Activated naive CD8-positive, alpha-beta T cell treated with anti-CD3 and anti-CD28 coated beads, Interleukin-2, amount 10 ng/mL, durations not matched to agents 7 days and 5 days (primary cell): ENCODE measurements around the gene LIX1L. TPM values are rescaled to one million over a fixed set of nuclear protein-coding genes. Genes with fewer than 3 reads are reported as not detected.

Experiments
- ATAC-seq: fragments of 150-1000 bp; cut with Tn5 transposase; one replicate; pipeline ENCODE4 v1.10.0; 2021; ENCODE audit warnings: low read depth, moderate library complexity
- POLR2A ChIA-PET: fragments of 350-600 bp; sonication (Branson Sonifier 250); formaldehyde crosslinking; loops from one replicate; lab custom pipeline; 2021; ENCODE audit warnings: antibody characterized with exemption; lab: Charles Lee
- DNase-seq: peaks from one replicate; pipeline ENCODE4 v3.0.0; 2021
- H3K27ac Mint-ChIP-seq: one replicate; pipeline ENCODE4 v1.8.0; 2022; ENCODE audit warnings: mild to moderate bottlenecking, mixed read lengths
- H3K27me3 Mint-ChIP-seq: one replicate; pipeline ENCODE4 v1.8.0; 2022; ENCODE audit warnings: mild to moderate bottlenecking, moderate library complexity, mixed read lengths
- H3K36me3 Mint-ChIP-seq: one replicate; pipeline ENCODE4 v1.8.0; 2021; ENCODE audit warnings: mild to moderate bottlenecking, mixed read lengths
- H3K4me1 Mint-ChIP-seq: one replicate; pipeline ENCODE4 v1.8.0; 2021; ENCODE audit warnings: mixed read lengths
- H3K4me3 Mint-ChIP-seq: one replicate; pipeline ENCODE4 v1.8.0; 2022; ENCODE audit warnings: mild to moderate bottlenecking, moderate library complexity, mixed read lengths
- H3K9me3 Mint-ChIP-seq: one replicate; pipeline ENCODE4 v1.8.0; 2021; ENCODE audit warnings: mixed read lengths
- total RNA-seq, 2 experiments: library from RNA; stranded (reverse); gene quantifications; one replicate each; pipeline ENCODE4 v1.2.3, GENCODE V29; 2021

The LIX1L gene
- total RNA-seq, 2 experiments from 2014 or later = 54.0 to 57.5 TPM

GRCh38 chr1:145992958-145993617 lies 35.3 kb upstream of the LIX1L start:
- DNase-seq (no peak), ATAC-seq (no peak)
- Mint-ChIP-seq H3K27me3 (no peaks in the 10 kb centered on the region), H3K9me3 (no peaks in the 10 kb centered on the region), H3K4me1 (peaks cover 56% of the 10 kb centered on the region), H3K27ac (peak overlapping the region; percentile 99), H3K36me3 (peaks cover 46% of the 10 kb centered on the region), H3K4me3 (peak overlapping the region; percentile 100)
- POLR2A ChIA-PET = interaction anchor here (1.2 to 13.2 kb wide), 4 partner anchors 9 to 30 kb away, joined by 3 to 407 read pairs (median 68); partner anchors contain the start of genes ANKRD34A and POLR3GL

- Mint-ChIP-seq H3K9me3 (no peaks in the 10 kb centered on the region), H3K36me3 (peaks cover 46% of the 10 kb centered on the region), H3K27me3 (no peaks in the 10 kb centered on the region), H3K27ac (peak overlapping the region; percentile 99), H3K4me3 (peak overlapping the region; percentile 100), H3K4me1 (peaks cover 56% of the 10 kb centered on the region)
- DNase-seq (peak; percentile 15), ATAC-seq (no peak)
- POLR2A ChIA-PET = interaction anchor here (1.4 to 13.2 kb wide), 4 partner anchors 11 to 30 kb away, joined by 7 to 407 read pairs (median 68); partner anchors contain the start of genes ANKRD34A and POLR3GL
Measured at GRCh38 chr1:145992502-145992936, 34.7 kb upstream of the LIX1L start.

GRCh38 chr1:145991735-145992412 lies 34.1 kb upstream of the LIX1L start:
- peak overlapping the region; percentile 100 for H3K4me3 Mint-ChIP-seq
- DNase-seq = peak; percentile 28
- no peaks in the 10 kb centered on the region for H3K27me3 Mint-ChIP-seq
- peaks cover 56% of the 10 kb centered on the region for H3K4me1 Mint-ChIP-seq
- H3K9me3 Mint-ChIP-seq = no peaks in the 10 kb centered on the region
- H3K27ac Mint-ChIP-seq = peak overlapping the region; percentile 19
- POLR2A ChIA-PET = interaction anchor here (0.6 to 13.2 kb wide), 7 partner anchors 11 to 64 kb away, joined by 3 to 407 read pairs (median 5); partner anchors contain the start of genes ANKRD34A, LIX1L, POLR3GL and RBM8A
- ATAC-seq = no peak
- peaks cover 46% of the 10 kb centered on the region for H3K36me3 Mint-ChIP-seq

- peak overlapping the region; percentile 67 for H3K27ac Mint-ChIP-seq
- DNase-seq (peak; percentile 35), ATAC-seq (no peak)
- H3K9me3 Mint-ChIP-seq = no peaks in the 10 kb centered on the region
- no peaks in the 10 kb centered on the region for H3K27me3 Mint-ChIP-seq
- POLR2A ChIA-PET = interaction anchor here (1.1 to 13.2 kb wide), 6 partner anchors 7 to 63 kb away, joined by 5 to 407 read pairs (median 18); partner anchors contain the start of genes RBM8A and TXNIP
- H3K4me1 Mint-ChIP-seq = peaks cover 60% of the 10 kb centered on the region
- peaks cover 35% of the 10 kb centered on the region for H3K36me3 Mint-ChIP-seq
- no peak overlapping the region for H3K4me3 Mint-ChIP-seq
Measured at GRCh38 chr1:145990249-145990855, 32.5 kb upstream of the LIX1L start.

GRCh38 chr1:145988773-145989172 lies 31.0 kb upstream of the LIX1L start:
- DNase-seq = no peak
- peaks cover 19% of the 10 kb centered on the region for H3K36me3 Mint-ChIP-seq
- H3K27me3 Mint-ChIP-seq = no peaks in the 10 kb centered on the region
- H3K4me1 Mint-ChIP-seq = peaks cover 70% of the 10 kb centered on the region
- no peaks in the 10 kb centered on the region for H3K9me3 Mint-ChIP-seq
- peak; percentile 43 for ATAC-seq
- H3K4me3 Mint-ChIP-seq = peak overlapping the region; percentile 41
- POLR2A ChIA-PET = interaction anchor here (0.7 to 13.2 kb wide), 6 partner anchors 8 to 49 kb away, joined by 4 to 407 read pairs (median 6); partner anchors contain the start of genes ANKRD34A, LIX1L, POLR3GL and TXNIP
- H3K27ac Mint-ChIP-seq = peak overlapping the region; percentile 30

GRCh38 chr1:145987926-145988325 lies 30.1 kb upstream of the LIX1L start:
- H3K27ac Mint-ChIP-seq = no peak overlapping the region

GRCh38 chr1:145986551-145986950 lies 28.7 kb upstream of the LIX1L start:
- H3K36me3 Mint-ChIP-seq = no peaks in the 10 kb centered on the region
- no peak overlapping the region for H3K4me3 Mint-ChIP-seq
- ATAC-seq (no peak), DNase-seq (no peak)
- POLR2A ChIA-PET = interaction anchor here (2.0 to 13.2 kb wide), 3 partner anchors 5 to 20 kb away, joined by 8 to 407 read pairs (median 407); partner anchors contain the start of gene TXNIP
- no peaks in the 10 kb centered on the region for H3K9me3 Mint-ChIP-seq
- H3K27ac Mint-ChIP-seq = no peak overlapping the region
- no peaks in the 10 kb centered on the region for H3K27me3 Mint-ChIP-seq
- H3K4me1 Mint-ChIP-seq = peaks cover 68% of the 10 kb centered on the region

More at GRCh38 chr1:145987926-145988325, 30.1 kb upstream of the LIX1L start:
- Mint-ChIP-seq H3K9me3 (no peaks in the 10 kb centered on the region), H3K4me3 (no peak overlapping the region), H3K27me3 (no peaks in the 10 kb centered on the region), H3K36me3 (peaks cover 11% of the 10 kb centered on the region), H3K4me1 (peaks cover 68% of the 10 kb centered on the region)
- DNase-seq = no peak
- POLR2A ChIA-PET = interaction anchor here (1.8 to 13.2 kb wide), 4 partner anchors 7 to 30 kb away, joined by 4 to 407 read pairs (median 18); partner anchors contain the start of genes ANKRD34A, LIX1L, POLR3GL and TXNIP
- ATAC-seq = no peak

- no peak for ATAC-seq
- no peaks in the 10 kb centered on the region for H3K9me3 Mint-ChIP-seq
Measured at GRCh38 chr1:145985502-145986439, 28.0 kb upstream of the LIX1L start.

GRCh38 chr1:145985129-145985501 lies 27.3 kb upstream of the LIX1L start:
- no peaks in the 10 kb centered on the region for H3K9me3 Mint-ChIP-seq
- H3K4me3 Mint-ChIP-seq = peak overlapping the region; percentile 58
- peak overlapping the region; percentile 81 for H3K27ac Mint-ChIP-seq
- POLR2A ChIA-PET = interaction anchor here (0.5 to 11.2 kb wide), 3 partner anchors 8 to 23 kb away, joined by 3 to 407 read pairs (median 8); partner anchors contain the start of gene TXNIP
- H3K27me3 Mint-ChIP-seq = no peaks in the 10 kb centered on the region
- ATAC-seq (no peak), DNase-seq (no peak)
- no peaks in the 10 kb centered on the region for H3K36me3 Mint-ChIP-seq
- peaks cover 56% of the 10 kb centered on the region for H3K4me1 Mint-ChIP-seq

More at GRCh38 chr1:145985502-145986439, 28.0 kb upstream of the LIX1L start:
- peaks cover 62% of the 10 kb centered on the region for H3K4me1 Mint-ChIP-seq
- DNase-seq = no peak
- POLR2A ChIA-PET = interaction anchor here (0.5 to 11.2 kb wide), 4 partner anchors 7 to 25 kb away, joined by 3 to 407 read pairs (median 6); partner anchors contain the start of gene TXNIP
- peak overlapping the region; percentile 81 for H3K27ac Mint-ChIP-seq
- H3K27me3 Mint-ChIP-seq = no peaks in the 10 kb centered on the region
- peak overlapping the region; percentile 58 for H3K4me3 Mint-ChIP-seq
- no peaks in the 10 kb centered on the region for H3K36me3 Mint-ChIP-seq

- POLR2A ChIA-PET = interaction anchor here (11.2 kb wide), 1 partner anchor 9 kb away, joined by 407 read pairs; the partner anchor contains the start of gene TXNIP
- Mint-ChIP-seq H3K4me1 (peaks cover 53% of the 10 kb centered on the region), H3K27ac (peak overlapping the region; percentile 75), H3K9me3 (no peaks in the 10 kb centered on the region), H3K36me3 (no peaks in the 10 kb centered on the region), H3K27me3 (no peaks in the 10 kb centered on the region), H3K4me3 (peak overlapping the region; percentile 58)
- no peak for ATAC-seq
- no peak for DNase-seq
Measured at GRCh38 chr1:145983960-145984830, 26.4 kb upstream of the LIX1L start.

- H3K27ac Mint-ChIP-seq = peak overlapping the region; percentile 3
- POLR2A ChIA-PET = interaction anchor here (11.2 kb wide), 1 partner anchor 10 kb away, joined by 407 read pairs; the partner anchor contains the start of gene TXNIP
- H3K9me3 Mint-ChIP-seq = no peaks in the 10 kb centered on the region
- ATAC-seq (no peak), DNase-seq (peak; percentile 21)
- H3K4me3 Mint-ChIP-seq = no peak overlapping the region
- peaks cover 46% of the 10 kb centered on the region for H3K4me1 Mint-ChIP-seq
- H3K27me3 Mint-ChIP-seq = no peaks in the 10 kb centered on the region
- no peaks in the 10 kb centered on the region for H3K36me3 Mint-ChIP-seq
Measured at GRCh38 chr1:145983206-145983675, 25.4 kb upstream of the LIX1L start.
